ENCODE results near the gene CDADC1. TPM values are rescaled to one million over a fixed set of nuclear protein-coding genes. Genes with fewer than 3 reads are reported as not detected.

The CDADC1 gene
- total and polyA plus RNA-seq, 10 of the 15 experiments (the other 5 are each of a cell fraction or from before 2014, with no cell fraction given), result 2.6 to 7.3 (median 5.2) TPM

GRCh38 chr13:49319551-49319950 is 71.8 kb downstream of the CDADC1 start:
- in situ Hi-C loops (cut with MboI), result no loop called here
- no peaks in the 10 kb centered on the region for H3K79me2 ChIP-seq (ENCODE audit: control insufficient read depth, insufficient read depth, low read length)
- DNase-seq (ENCODE audit: low read depth, low spot score) (no peak), ATAC-seq (no peak), FAIRE-seq (no peak)
- H2AFZ ChIP-seq (ENCODE audit: control insufficient read depth, low read depth, low read length), result no peak overlapping the region
- ChIA-PET SMC1A (ENCODE audit: uncharacterized antibody, unreplicated experiment) (no interaction called here), POLR2A (interaction anchor here (0.7 kb wide), 1 partner anchor 467 kb away, joined by 3 read pairs; no protein-coding TSS in a partner anchor), RAD21 (ENCODE audit: unreplicated experiment) (no interaction called here), CTCF (no interaction called here)
- H3K9me3 ChIP-seq (replicated peaks; ENCODE audit: control insufficient read depth, insufficient read depth, low read length), result no peaks in the 10 kb centered on the region
- no peaks in the 10 kb centered on the region for H3K4me1 ChIP-seq (ENCODE audit: control insufficient read depth, insufficient read depth, low read length)
- no peak overlapping the region for H3K9ac ChIP-seq (ENCODE audit: control insufficient read depth, insufficient read depth, low read length)
- H3K27ac ChIP-seq (ENCODE audit: control insufficient read depth, insufficient read depth), result no peak overlapping the region
- intact Hi-C loops (cut with micrococcal nuclease; ENCODE audit: unreplicated experiment), result no loop called here
- no peak overlapping the region for H3K4me2 ChIP-seq (ENCODE audit: control insufficient read depth, insufficient read depth)
- TF ChIP-seq, protein P1, sequence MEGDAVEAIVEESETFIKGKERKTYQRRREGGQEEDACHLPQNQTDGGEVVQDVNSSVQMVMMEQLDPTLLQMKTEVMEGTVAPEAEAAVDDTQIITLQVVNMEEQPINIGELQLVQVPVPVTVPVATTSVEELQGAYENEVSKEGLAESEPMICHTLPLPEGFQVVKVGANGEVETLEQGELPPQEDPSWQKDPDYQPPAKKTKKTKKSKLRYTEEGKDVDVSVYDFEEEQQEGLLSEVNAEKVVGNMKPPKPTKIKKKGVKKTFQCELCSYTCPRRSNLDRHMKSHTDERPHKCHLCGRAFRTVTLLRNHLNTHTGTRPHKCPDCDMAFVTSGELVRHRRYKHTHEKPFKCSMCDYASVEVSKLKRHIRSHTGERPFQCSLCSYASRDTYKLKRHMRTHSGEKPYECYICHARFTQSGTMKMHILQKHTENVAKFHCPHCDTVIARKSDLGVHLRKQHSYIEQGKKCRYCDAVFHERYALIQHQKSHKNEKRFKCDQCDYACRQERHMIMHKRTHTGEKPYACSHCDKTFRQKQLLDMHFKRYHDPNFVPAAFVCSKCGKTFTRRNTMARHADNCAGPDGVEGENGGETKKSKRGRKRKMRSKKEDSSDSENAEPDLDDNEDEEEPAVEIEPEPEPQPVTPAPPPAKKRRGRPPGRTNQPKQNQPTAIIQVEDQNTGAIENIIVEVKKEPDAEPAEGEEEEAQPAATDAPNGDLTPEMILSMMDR (IDR thresholded peaks at IDR 0.05 in 2 of 3, conservative IDR thresholded peaks at IDR 0.05 in 1 of 3; ENCODE audit: control insufficient read depth in 2 of 3, extremely low read depth in 1 of 3, insufficient read depth in 1 of 3, low read depth in 3 of 3, low read length in 3 of 3), result no peak
- TF ChIP-seq, protein P2, sequence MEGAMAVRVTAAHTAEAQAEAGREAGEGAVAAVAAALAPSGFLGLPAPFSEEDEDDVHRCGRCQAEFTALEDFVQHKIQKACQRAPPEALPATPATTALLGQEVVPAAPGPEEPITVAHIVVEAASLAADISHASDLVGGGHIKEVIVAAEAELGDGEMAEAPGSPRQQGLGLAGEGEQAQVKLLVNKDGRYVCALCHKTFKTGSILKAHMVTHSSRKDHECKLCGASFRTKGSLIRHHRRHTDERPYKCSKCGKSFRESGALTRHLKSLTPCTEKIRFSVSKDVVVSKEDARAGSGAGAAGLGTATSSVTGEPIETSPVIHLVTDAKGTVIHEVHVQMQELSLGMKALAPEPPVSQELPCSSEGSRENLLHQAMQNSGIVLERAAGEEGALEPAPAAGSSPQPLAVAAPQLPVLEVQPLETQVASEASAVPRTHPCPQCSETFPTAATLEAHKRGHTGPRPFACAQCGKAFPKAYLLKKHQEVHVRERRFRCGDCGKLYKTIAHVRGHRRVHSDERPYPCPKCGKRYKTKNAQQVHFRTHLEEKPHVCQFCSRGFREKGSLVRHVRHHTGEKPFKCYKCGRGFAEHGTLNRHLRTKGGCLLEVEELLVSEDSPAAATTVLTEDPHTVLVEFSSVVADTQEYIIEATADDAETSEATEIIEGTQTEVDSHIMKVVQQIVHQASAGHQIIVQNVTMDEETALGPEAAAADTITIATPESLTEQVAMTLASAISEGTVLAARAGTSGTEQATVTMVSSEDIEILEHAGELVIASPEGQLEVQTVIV (IDR thresholded peaks at IDR 0.05; ENCODE audit: borderline replicate concordance, partially characterized antibody), result no peak
- TF ChIP-seq RAD51 (IDR thresholded peaks at IDR 0.05) (no peak), FOXK2 (IDR thresholded peaks at IDR 0.05) (no peak), MEF2A (IDR thresholded peaks at IDR 0.05; ENCODE audit: insufficient read depth, low read depth, low read length) (no peak), ETV6 (conservative IDR thresholded peaks at IDR 0.05 in 1 of 2, IDR thresholded peaks at IDR 0.05 in 1 of 2; ENCODE audit: borderline replicate concordance in 1 of 2, low read depth in 1 of 2) (no peak)
- H4K20me1 ChIP-seq (ENCODE audit: control insufficient read depth, insufficient read depth), result no peaks in the 10 kb centered on the region
- H3K36me3 ChIP-seq (ENCODE audit: control insufficient read depth in 2 of 2, insufficient read depth in 2 of 2, low read length in 1 of 2), result no peaks in the 10 kb centered on the region
- H3K27me3 ChIP-seq (replicated peaks in 1 of 2; ENCODE audit: control insufficient read depth in 2 of 2, insufficient read depth in 2 of 2, low read length in 1 of 2), result no peaks in the 10 kb centered on the region
- BruUV-seq (replicated peaks), result no TSS peak
- H3K4me3 ChIP-seq, result no peak overlapping the region

Data from GM12878 (cell line).